ENCODE results near the gene RELN. TPM values are rescaled to one million over a fixed set of nuclear protein-coding genes. Genes with fewer than 3 reads are reported as not detected.
"Not testable (repeated sequence)": the region's sequence is repeated elsewhere in the genome, so short reads cannot be mapped to it uniquely, and the experiment has no call there.

Gene RELN
- total and polyA plus RNA-seq, 2 experiments from 2014 or later: 3.9 to 22.0 TPM

DNA sequence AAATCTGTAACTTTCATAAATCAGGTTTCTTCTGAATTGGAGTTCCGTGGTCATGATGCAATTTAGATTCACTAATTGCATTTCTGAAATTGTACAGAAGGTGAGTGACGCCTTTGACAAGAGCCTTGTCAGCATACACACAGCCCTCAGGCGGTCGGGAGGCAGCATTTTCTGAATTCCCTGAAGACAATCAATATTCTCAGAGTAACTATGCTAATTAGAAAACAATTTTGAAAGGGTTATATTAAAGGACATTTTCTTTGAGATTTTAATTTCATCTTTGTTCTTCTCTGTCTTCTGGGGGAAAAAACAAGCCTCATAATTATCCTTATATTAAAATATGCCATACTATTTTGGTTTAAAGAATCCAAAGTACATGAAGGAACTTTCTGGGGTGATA, 488.3 kb downstream of the RELN start:
- 78% methylated on average over 4 of the region's 4 CpGs for WGBS (ENCODE audit: low lambda C conversion rate, missing lambda C conversion rate)
- no peaks in the 10 kb centered on the region for H3K36me3 ChIP-seq (replicated peaks; ENCODE audit: insufficient read depth, low read depth)

GRCh38 chr7:103499976-103500375, 489.5 kb downstream of the RELN start:
- Histone ChIP-seq H3K9me2 (replicated peaks; ENCODE audit: insufficient read depth) (no peaks in the 10 kb centered on the region), H2AFZ (no peak overlapping the region), H3K4me3 (no peak overlapping the region), H3K4me1 (ENCODE audit: insufficient read depth) (no peaks in the 10 kb centered on the region), H4K20me1 (ENCODE audit: insufficient read depth, poor library complexity, severe bottlenecking) (no peaks in the 10 kb centered on the region), H3K27me3 (no peaks in the 10 kb centered on the region), H3K79me2 (no peaks in the 10 kb centered on the region), H3K27ac (no peak overlapping the region), H3K4me2 (no peak overlapping the region), H3K36me3 (replicated peaks; ENCODE audit: insufficient read depth, low read depth) (no peaks in the 10 kb centered on the region), H3K9me3 (ENCODE audit: low read depth) (no peaks in the 10 kb centered on the region)
- no peak for TF ChIP-seq EZH2phosphoT487 (IDR thresholded peaks at IDR 0.05; ENCODE audit: low read depth, severe bottlenecking, unreplicated experiment)
- TF ChIP-seq, protein P1, sequence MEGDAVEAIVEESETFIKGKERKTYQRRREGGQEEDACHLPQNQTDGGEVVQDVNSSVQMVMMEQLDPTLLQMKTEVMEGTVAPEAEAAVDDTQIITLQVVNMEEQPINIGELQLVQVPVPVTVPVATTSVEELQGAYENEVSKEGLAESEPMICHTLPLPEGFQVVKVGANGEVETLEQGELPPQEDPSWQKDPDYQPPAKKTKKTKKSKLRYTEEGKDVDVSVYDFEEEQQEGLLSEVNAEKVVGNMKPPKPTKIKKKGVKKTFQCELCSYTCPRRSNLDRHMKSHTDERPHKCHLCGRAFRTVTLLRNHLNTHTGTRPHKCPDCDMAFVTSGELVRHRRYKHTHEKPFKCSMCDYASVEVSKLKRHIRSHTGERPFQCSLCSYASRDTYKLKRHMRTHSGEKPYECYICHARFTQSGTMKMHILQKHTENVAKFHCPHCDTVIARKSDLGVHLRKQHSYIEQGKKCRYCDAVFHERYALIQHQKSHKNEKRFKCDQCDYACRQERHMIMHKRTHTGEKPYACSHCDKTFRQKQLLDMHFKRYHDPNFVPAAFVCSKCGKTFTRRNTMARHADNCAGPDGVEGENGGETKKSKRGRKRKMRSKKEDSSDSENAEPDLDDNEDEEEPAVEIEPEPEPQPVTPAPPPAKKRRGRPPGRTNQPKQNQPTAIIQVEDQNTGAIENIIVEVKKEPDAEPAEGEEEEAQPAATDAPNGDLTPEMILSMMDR (IDR thresholded peaks at IDR 0.05; ENCODE audit: poor library complexity): no peak
- TF ChIP-seq EZH2 (IDR thresholded peaks at IDR 0.05; ENCODE audit: borderline replicate concordance): no peak
- 56% methylated on average over 1 of the region's 1 CpG for WGBS (ENCODE audit: low lambda C conversion rate, missing lambda C conversion rate)
- DNase-seq (ENCODE audit: low spot score): no peak

More for the DNA sequence above, 488.3 kb downstream of the RELN start:
- Histone ChIP-seq H3K9me3 (ENCODE audit: low read depth) (no peaks in the 10 kb centered on the region), H2AFZ (no peak overlapping the region), H3K79me2 (no peaks in the 10 kb centered on the region), H3K4me2 (no peak overlapping the region), H4K20me1 (ENCODE audit: insufficient read depth, poor library complexity, severe bottlenecking) (no peaks in the 10 kb centered on the region), H3K4me3 (no peak overlapping the region), H3K9me2 (replicated peaks; ENCODE audit: insufficient read depth) (no peaks in the 10 kb centered on the region), H3K4me1 (ENCODE audit: insufficient read depth) (no peaks in the 10 kb centered on the region), H3K27me3 (no peaks in the 10 kb centered on the region), H3K27ac (no peak overlapping the region)
- TF ChIP-seq EZH2 (IDR thresholded peaks at IDR 0.05; ENCODE audit: borderline replicate concordance) (no peak), EZH2phosphoT487 (IDR thresholded peaks at IDR 0.05; ENCODE audit: low read depth, severe bottlenecking, unreplicated experiment) (no peak)
- TF ChIP-seq, protein P1 (IDR thresholded peaks at IDR 0.05; ENCODE audit: poor library complexity): no peak
- no peak for DNase-seq (ENCODE audit: low spot score)

GRCh38 chr7:103487419-103487818, 502.0 kb downstream of the RELN start:
- H3K9me2 ChIP-seq (replicated peaks; ENCODE audit: insufficient read depth): no peaks in the 10 kb centered on the region
- peaks cover 9% of the 10 kb centered on the region for H3K4me1 ChIP-seq (ENCODE audit: insufficient read depth)
- no peak for TF ChIP-seq EZH2phosphoT487 (IDR thresholded peaks at IDR 0.05; ENCODE audit: low read depth, severe bottlenecking, unreplicated experiment)
- no peak overlapping the region for H2AFZ ChIP-seq
- peak overlapping the region; percentile 69 for H3K27ac ChIP-seq
- no peaks in the 10 kb centered on the region for H3K79me2 ChIP-seq
- H4K20me1 ChIP-seq (ENCODE audit: insufficient read depth, poor library complexity, severe bottlenecking): no peaks in the 10 kb centered on the region
- no peak overlapping the region for H3K4me3 ChIP-seq
- H3K9me3 ChIP-seq (ENCODE audit: low read depth): no peaks in the 10 kb centered on the region
- peak; percentile 23 for DNase-seq (ENCODE audit: low spot score)
- H3K27me3 ChIP-seq: no peaks in the 10 kb centered on the region
- no peaks in the 10 kb centered on the region for H3K36me3 ChIP-seq (replicated peaks; ENCODE audit: insufficient read depth, low read depth)
- H3K4me2 ChIP-seq: no peak overlapping the region
- 43% methylated on average over 4 of the region's 4 CpGs for WGBS (ENCODE audit: low lambda C conversion rate, missing lambda C conversion rate)

GRCh38 chr7:103486873-103487272, 502.6 kb downstream of the RELN start:
- H4K20me1 ChIP-seq (ENCODE audit: insufficient read depth, poor library complexity, severe bottlenecking); DNase-seq (ENCODE audit: low spot score); H3K27me3 ChIP-seq; H3K4me2 ChIP-seq; H3K9me2 ChIP-seq (replicated peaks; ENCODE audit: insufficient read depth); H3K9me3 ChIP-seq (ENCODE audit: low read depth); H3K27ac ChIP-seq; H3K36me3 ChIP-seq (replicated peaks; ENCODE audit: insufficient read depth, low read depth); H3K4me3 ChIP-seq; H2AFZ ChIP-seq; H3K4me1 ChIP-seq (ENCODE audit: insufficient read depth); H3K79me2 ChIP-seq: not testable (repeated sequence)
- WGBS (ENCODE audit: low lambda C conversion rate, missing lambda C conversion rate): 95% methylated on average over 3 of the region's 3 CpGs

All from hepatocyte (in vitro differentiated cells).